Cardiac ventricle fibroblast (primary cell): ENCODE results near the gene LMO4. TPM values are rescaled to one million over a fixed set of nuclear protein-coding genes. Genes with fewer than 3 reads are reported as not detected.

Experiments used
- total RNA-seq: library from RNA; depleted of rRNA; stranded (reverse); fragments of >200 nt; gene quantifications from 2 replicates; pipeline ENCODE4 v1.2.3, GENCODE V29; 2015

Gene LMO4, protein sequence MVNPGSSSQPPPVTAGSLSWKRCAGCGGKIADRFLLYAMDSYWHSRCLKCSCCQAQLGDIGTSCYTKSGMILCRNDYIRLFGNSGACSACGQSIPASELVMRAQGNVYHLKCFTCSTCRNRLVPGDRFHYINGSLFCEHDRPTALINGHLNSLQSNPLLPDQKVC
- total RNA-seq = 43.5 and 53.6 TPM in 2 replicates

DNA sequence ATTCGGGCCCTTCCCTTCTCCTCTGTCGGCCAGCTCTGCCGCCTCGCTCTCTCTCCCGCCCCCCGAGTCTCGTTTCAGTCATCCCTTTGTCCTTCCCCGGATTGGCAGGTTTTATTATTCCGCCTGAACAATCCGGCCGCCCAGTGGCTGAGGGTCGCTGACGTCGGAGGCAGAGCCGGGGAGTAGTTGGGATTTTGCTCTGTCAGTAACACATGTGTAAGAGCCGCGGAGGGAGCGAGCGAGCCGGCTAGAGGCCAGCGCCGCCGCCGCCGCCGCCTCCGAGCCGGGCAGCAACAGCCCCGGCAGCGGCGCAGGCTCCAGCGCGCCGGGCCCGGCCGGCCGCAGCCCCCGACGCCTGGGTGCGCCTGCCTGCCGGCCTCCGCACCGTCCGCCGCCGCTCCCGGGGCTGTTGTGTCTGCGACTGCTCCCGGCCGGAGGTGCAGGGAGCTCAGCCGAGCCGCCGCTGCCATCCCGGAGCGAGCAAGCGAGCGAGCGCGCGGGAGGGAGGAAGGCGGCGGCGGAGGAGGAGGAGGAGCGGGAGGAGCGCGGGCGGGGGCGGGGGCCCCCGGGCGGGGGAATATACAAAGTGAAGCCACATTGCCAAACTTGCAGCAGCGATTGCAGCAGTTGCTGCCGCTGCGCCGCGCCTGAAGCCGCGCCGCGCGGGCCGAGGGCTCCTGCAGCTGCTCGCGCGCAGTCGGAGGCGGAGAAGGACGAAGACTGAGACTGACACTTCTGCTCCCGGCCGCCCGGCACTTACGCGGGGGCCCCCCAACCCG, at the start of gene LMO4:
Gene LMO4 (plus strand): TSS at position 609 of the 779 bp plus-strand sequence. CDS start 3,136 bp downstream, outside the sequence.

